ENCODE data around the gene SPEN. TPM values are rescaled to one million over a fixed set of nuclear protein-coding genes. Genes with fewer than 3 reads are reported as not detected.
A peak's percentile ranks its signal among the peaks of the same experiment; 100 is the strongest.

The SPEN gene
- total and polyA plus RNA-seq, 10 of the 15 experiments (the other 5 are each of a cell fraction or from before 2014, with no cell fraction given): 5.2 to 58.7 (median 20.1) TPM

DNA sequence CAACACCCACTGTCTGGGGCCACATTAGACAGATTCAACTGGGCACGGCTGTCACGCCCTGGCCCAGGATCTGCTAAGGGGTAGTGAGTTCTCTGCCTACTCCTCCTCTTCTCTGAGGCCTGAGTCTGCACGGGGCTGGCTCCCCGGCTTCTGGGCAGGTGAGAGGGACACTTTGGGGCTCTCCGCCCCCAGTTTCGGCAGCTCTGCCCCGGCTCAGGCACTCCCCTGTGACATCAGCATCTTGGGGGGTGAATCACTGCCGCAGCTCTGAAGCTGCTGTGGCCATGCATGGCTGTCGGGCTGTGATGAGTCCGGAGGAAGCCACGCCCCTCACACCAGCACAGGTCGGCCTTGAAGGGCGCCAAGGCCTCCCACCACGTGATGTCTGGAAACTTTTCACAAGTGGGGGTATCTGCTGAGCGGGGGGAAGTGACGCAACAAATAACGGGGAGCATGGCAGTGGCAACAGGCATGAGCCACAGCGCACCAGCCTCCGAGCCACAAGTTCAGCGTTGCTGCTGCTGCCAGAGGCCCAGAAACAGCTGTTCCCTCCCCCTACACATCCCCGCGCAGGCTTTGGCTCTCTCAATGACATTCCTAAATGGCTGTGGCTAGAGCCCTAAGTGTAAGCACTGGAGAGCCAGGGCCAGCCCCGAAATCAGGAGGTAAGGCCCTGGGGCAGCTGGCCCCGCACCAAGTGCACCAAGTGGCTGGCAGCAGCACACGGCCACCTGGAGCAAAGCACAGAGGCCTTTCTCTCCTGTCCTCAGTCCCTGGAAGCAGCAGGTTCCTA, 102.1 kb downstream of the SPEN start (continued):
- TF ChIP-seq NFYB (IDR thresholded peaks at IDR 0.05; ENCODE audit: insufficient read depth, low read depth, low read length) (no peak), ELK1 (IDR thresholded peaks at IDR 0.05; ENCODE audit: low read depth, low read length) (no peak), HDAC2 (IDR thresholded peaks at IDR 0.05) (no peak), STAT3 (IDR thresholded peaks at IDR 0.05; ENCODE audit: low read depth, low read length) (no peak), KLF5 (IDR thresholded peaks at IDR 0.05; ENCODE audit: partially characterized antibody) (no peak), PML (IDR thresholded peaks at IDR 0.05; ENCODE audit: low read length) (no peak), RELB (IDR thresholded peaks at IDR 0.05; ENCODE audit: low read depth) (no peak), YBX1 (IDR thresholded peaks at IDR 0.05) (no peak), ZNF217 (IDR thresholded peaks at IDR 0.05) (no peak), CBX5 (IDR thresholded peaks at IDR 0.05; ENCODE audit: low read depth) (no peak), USF2 (IDR thresholded peaks at IDR 0.05; ENCODE audit: borderline replicate concordance, low read depth, low read length) (peak; percentile 73), ZNF622 (IDR thresholded peaks at IDR 0.05) (no peak), JUND (IDR thresholded peaks at IDR 0.05; ENCODE audit: low read depth, low read length) (no peak), MLLT1 (IDR thresholded peaks at IDR 0.05) (no peak; the same call in 1 of the 2 replicates), PBX3 (IDR thresholded peaks at IDR 0.05; ENCODE audit: insufficient replicate concordance, low read depth, low read length) (no peak), HDAC6 (IDR thresholded peaks at IDR 0.05; ENCODE audit: unreplicated experiment) (no peak)
- TF ChIP-seq, protein P1, sequence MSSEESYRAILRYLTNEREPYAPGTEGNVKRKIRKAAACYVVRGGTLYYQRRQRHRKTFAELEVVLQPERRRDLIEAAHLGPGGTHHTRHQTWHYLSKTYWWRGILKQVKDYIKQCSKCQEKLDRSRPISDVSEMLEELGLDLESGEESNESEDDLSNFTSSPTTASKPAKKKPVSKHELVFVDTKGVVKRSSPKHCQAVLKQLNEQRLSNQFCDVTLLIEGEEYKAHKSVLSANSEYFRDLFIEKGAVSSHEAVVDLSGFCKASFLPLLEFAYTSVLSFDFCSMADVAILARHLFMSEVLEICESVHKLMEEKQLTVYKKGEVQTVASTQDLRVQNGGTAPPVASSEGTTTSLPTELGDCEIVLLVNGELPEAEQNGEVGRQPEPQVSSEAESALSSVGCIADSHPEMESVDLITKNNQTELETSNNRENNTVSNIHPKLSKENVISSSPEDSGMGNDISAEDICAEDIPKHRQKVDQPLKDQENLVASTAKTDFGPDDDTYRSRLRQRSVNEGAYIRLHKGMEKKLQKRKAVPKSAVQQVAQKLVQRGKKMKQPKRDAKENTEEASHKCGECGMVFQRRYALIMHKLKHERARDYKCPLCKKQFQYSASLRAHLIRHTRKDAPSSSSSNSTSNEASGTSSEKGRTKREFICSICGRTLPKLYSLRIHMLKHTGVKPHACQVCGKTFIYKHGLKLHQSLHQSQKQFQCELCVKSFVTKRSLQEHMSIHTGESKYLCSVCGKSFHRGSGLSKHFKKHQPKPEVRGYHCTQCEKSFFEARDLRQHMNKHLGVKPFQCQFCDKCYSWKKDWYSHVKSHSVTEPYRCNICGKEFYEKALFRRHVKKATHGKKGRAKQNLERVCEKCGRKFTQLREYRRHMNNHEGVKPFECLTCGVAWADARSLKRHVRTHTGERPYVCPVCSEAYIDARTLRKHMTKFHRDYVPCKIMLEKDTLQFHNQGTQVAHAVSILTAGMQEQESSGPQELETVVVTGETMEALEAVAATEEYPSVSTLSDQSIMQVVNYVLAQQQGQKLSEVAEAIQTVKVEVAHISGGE (CRISPR knock-in tag; IDR thresholded peaks at IDR 0.05): no peak
- TF ChIP-seq, protein P2, sequence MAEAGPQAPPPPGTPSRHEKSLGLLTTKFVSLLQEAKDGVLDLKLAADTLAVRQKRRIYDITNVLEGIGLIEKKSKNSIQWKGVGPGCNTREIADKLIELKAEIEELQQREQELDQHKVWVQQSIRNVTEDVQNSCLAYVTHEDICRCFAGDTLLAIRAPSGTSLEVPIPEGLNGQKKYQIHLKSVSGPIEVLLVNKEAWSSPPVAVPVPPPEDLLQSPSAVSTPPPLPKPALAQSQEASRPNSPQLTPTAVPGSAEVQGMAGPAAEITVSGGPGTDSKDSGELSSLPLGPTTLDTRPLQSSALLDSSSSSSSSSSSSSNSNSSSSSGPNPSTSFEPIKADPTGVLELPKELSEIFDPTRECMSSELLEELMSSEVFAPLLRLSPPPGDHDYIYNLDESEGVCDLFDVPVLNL (IDR thresholded peaks at IDR 0.05; ENCODE audit: low read depth, low read length): no peak
